IPS-NIHi11 (cell line): ENCODE data around the gene PATJ.
"Not testable (repeated sequence)": the region's sequence is repeated elsewhere in the genome, so short reads cannot be mapped to it uniquely, and the experiment has no call there.

Experiments used
- DNase-seq: peaks from one replicate; pipeline ENCODE4 v3.0.0; 2012; ENCODE audit warnings: mixed read lengths, low spot score

Gene PATJ

DNA sequence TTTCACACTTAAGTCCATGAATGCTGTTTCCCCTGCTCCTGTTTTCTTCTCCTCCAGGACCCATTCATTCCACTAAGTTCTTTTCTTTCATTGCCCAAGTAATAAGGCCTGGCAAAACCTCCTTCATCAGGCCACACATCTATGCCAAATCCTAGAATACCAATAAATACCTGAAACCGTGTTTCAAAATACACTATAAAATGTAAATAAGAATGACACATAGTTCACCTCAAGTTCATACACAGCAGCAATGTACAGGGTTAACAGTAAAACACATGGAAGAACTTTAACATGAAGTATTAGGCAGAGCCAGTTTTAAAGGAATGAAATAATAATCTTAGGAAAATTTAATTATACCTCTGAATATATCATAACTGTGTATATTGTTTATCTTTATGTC lies 365.6 kb downstream of the PATJ start:
- DNase-seq: no peak

DNA sequence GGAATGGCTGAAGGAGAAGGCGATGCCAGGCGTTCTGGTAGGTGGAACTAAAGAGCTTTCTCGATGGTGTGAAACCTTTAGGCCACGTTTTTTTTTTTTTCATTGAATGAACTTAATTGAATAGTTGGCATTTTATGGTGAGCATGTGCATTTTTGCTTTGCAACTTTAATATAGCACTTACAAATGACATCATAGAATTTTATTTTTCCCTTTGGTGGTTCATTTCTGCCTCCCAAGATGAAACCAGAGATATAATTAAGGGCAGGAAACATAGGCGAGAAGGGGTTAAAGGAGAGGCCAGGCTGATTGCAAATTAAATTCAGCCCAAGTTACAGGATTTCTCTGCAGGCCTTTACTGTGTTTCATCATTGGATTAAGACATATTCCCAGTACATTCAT lies 366.8 kb downstream of the PATJ start:
- DNase-seq: no peak

DNA sequence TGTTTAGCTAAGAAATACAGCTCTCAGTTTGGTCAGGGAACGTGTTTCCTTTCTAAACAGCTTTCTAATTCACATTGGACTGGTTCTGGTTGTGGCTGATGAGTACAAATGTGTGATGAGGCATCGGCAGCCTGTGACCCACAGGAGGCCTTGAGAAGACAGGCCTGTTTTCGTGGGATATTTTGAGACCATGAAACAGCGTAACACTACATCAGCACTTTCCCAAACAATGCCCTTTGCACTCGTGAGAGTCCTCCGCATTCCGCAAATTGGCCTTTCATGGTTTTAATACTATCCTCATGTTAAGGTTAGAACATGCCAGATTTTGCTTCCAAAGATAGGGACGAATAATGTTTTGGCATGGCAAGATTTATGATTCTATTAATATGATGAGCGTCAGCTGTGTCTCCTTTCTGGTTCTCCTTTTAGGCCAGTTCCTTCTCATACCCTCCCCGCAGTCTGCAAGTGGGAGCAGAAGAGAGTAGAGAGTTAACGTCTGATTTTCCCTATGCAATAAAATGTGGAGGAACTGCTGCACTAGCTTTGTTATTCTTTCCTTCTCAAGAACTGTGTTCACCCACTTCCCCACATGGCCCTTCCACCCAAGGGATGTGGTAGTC lies 368.0 kb downstream of the PATJ start:
- DNase-seq: no peak

DNA sequence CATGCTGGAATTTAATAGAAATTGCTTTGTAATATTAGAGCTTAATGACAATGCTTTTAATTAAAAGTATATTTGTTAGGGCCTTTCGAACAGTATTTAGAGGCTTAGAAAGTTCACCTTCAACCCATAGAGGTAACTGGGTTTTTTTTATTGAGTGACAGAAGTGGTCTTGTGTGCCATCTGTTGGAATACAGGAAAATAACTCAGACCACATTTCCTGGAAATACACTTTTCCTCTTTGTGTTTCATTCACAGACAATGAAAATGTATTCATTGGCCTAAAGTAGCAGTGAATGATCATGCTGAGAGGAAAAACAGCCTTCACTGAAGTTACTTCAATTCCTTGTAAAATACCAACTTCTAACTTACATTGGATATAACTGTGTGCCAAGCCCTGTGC lies 368.8 kb downstream of the PATJ start:
- no peak for DNase-seq

DNA sequence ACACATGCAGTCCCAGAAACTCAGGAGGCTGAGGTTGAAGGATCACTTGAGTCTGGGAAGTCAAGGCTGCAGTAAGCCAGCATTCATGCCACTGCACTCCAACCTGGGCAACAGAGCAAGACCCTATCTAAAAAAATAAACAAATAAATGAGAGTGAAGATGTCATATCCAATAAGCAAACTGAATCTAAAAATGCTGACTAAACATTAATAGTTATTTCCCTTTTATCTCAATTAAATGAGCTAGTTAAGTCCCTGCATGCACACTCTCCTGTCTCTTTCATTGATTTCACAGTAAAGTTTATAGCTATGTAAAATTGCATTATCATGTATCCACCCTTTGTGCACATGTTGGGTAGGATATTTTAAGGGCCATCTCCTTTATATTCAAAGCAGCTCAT lies 371.2 kb downstream of the PATJ start:
- no peak for DNase-seq

DNA sequence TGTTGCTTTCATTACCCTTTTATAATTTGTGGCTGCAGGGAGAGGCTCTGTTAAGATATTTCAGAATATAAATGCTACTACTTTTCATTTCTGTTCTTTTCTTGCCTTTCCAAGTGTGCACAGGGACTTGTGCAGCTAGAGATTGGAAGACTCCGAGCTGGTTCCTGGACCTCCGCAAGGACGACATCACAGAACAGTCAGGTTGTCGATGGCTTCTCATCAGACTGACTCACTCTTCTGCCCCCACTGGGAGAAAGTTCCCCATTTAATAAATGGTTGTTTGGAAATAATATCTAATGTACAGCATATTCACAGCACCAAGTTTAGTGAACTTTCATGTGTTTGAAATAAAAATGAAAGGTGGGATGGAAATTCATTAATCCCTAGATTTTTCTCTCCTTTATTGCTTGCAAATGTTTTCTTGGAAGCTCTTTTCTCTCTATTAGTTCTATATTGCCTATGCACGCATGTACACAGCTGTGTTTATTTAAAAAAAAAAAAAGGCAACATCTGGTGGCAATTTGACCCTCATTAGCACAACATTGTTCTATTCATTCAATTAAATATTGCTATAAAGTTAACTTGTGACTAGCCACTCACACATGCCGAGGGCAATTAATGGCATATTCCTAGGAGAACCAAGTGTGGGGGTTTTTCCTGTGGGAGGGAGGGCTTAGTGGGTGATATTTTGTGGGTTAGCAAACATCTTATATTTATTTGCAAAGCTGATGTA lies 374.9 kb downstream of the PATJ start:
- DNase-seq: no peak

- DNase-seq: no peak
These were observed 384.5 kb downstream of the PATJ start for GRCh38 chr1:62126579-62127290.

DNA sequence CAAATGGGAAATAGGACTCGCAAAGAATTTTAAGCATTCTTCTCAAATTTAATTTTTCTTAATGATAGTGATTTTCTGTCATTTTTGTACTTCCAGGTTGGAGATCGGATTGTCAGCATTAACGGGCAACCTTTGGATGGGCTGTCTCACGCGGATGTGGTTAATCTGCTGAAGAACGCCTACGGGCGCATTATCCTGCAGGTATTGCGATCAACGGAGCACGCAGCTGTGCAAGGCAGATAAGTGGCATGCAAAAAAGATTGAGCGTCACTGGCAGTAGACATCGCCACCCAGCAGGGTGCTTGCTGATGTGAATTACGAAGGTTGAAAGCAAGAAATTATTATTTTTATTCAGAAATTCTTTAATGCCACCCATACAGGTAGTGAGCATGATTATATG lies 386.5 kb downstream of the PATJ start:
- no peak for DNase-seq

GRCh38 chr1:62131093-62131725 lies 388.9 kb downstream of the PATJ start:
- peak; percentile 85 for DNase-seq

DNA sequence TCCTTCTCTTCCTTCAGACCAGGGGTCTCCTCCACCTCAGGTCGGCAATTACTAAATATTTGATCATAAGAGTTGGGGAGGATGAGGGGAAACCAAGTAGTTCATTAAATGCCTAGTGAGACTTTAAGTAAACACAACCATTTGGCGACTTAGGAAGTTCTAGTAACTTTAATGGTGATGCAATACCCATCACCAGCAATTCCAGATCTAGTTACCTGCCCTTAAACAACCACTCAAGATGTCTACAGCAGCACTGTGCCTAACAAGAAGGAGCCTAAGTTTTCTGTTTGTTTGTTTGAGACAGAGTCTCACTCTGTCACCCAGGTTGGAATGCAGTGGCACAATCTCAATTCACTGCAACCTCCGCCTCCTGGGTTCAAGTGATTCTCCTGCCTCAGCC lies 395.7 kb downstream of the PATJ start:
- no peak for DNase-seq

- no peak for DNase-seq
These were observed 397.1 kb downstream of the PATJ start for GRCh38 chr1:62139410-62139809.

DNA sequence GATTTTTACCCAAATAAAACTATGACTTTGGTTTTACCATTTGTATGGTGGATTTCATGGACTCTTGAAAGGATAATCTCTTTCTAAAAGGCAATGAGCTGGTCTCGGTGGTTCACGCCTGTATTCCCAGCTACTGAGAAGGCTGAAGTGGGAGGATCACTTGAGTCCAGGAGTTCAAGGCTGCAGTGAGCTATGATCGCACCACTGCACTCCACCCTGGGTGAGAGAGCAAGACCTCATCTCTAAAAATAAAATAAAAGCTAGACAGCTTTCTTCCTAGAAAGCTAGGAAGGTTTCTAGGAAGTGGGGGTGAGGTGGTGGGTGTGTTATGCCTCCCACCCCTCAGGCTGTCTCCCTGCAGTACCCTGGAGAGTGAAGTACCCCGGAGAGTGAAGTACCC lies 398.4 kb downstream of the PATJ start:
- no peak for DNase-seq

GRCh38 chr1:62142496-62142895 lies 400.2 kb downstream of the PATJ start:
- DNase-seq: peak; percentile 53

- peak; percentile 53 for DNase-seq
These were observed 402.1 kb downstream of the PATJ start for GRCh38 chr1:62144238-62144831.

- no peak for DNase-seq
These were observed 417.7 kb downstream of the PATJ start for GRCh38 chr1:62159940-62160348.

DNA sequence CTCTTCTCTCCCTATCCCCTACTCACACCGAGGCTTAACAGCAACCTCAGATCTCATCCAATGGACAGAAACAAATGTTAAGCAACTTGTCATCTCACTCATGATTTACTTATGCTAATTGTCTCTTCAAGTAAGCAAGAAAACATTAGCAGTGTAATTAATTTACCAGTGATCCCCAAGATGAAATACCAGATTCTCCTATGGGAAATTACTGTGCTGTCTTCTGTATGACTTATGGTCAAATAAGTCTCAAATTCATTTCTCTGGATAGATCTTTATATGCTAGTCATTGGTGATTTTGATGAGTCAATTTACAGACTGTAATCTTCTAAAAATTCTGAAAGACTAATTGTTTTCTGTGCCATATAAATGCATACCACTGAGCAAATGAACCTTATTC lies 419.4 kb downstream of the PATJ start:
- no peak for DNase-seq

- DNase-seq: not testable (repeated sequence)
These were observed 428.1 kb downstream of the PATJ start for GRCh38 chr1:62170380-62170779.

- peak; percentile 40 for DNase-seq
These were observed 433.4 kb downstream of the PATJ start for GRCh38 chr1:62175568-62176179.

GRCh38 chr1:62176597-62177312 lies 434.5 kb downstream of the PATJ start:
- DNase-seq: no peak

GRCh38 chr1:62177621-62178020 lies 435.3 kb downstream of the PATJ start:
- no peak for DNase-seq

DNA sequence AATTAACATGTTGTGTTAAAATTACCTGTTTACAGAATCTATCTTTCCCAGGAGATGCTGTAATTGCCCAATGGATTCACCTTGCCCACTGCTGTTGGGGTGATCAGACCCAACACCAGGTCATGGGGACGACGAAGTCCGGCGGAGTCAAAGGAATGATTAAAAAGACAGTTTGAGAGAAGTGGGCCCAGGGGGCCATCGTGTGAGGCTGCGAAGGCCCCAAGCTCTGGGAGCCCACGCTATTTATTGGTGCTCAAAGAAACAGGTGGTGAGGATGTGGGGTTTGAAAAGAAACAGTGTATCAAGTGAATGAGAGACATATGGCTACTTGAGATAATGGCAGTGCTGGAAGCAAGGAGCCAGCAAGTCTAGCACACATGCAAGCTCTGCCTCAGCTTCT lies 436.1 kb downstream of the PATJ start:
- no peak for DNase-seq
